Measurements from ENCODE around the gene BRSK2. TPM values are rescaled to one million over a fixed set of nuclear protein-coding genes. Genes with fewer than 3 reads are reported as not detected.

The BRSK2 gene
- total RNA-seq, 6 experiments from 2014 or later = 0.14 to 0.99 (median 0.47) TPM; not detected in 1

- no peak for DNase-seq
- TF ChIP-seq, protein P1, sequence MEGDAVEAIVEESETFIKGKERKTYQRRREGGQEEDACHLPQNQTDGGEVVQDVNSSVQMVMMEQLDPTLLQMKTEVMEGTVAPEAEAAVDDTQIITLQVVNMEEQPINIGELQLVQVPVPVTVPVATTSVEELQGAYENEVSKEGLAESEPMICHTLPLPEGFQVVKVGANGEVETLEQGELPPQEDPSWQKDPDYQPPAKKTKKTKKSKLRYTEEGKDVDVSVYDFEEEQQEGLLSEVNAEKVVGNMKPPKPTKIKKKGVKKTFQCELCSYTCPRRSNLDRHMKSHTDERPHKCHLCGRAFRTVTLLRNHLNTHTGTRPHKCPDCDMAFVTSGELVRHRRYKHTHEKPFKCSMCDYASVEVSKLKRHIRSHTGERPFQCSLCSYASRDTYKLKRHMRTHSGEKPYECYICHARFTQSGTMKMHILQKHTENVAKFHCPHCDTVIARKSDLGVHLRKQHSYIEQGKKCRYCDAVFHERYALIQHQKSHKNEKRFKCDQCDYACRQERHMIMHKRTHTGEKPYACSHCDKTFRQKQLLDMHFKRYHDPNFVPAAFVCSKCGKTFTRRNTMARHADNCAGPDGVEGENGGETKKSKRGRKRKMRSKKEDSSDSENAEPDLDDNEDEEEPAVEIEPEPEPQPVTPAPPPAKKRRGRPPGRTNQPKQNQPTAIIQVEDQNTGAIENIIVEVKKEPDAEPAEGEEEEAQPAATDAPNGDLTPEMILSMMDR (IDR thresholded peaks at IDR 0.05) = no peak
- H3K4me1 Mint-ChIP-seq (ENCODE audit: low read depth) = peaks cover 14% of the 10 kb centered on the region; the same call in 1 of the 2 replicates
- H3K27me3 Mint-ChIP-seq (ENCODE audit: insufficient read depth) = peaks cover 22% of the 10 kb centered on the region
- H3K36me3 Mint-ChIP-seq (ENCODE audit: low read depth) = no peaks in the 10 kb centered on the region
- H3K4me3 Mint-ChIP-seq = no peak overlapping the region
- no peaks in the 10 kb centered on the region for H3K9me3 Mint-ChIP-seq
- H3K27ac Mint-ChIP-seq = no peak overlapping the region
These were observed 13.8 kb upstream of the BRSK2 start for GRCh38 chr11:1375955-1376258.

GRCh38 chr11:1377231-1377780 is 12.4 kb upstream of the BRSK2 start:
- TF ChIP-seq, protein P1 (IDR thresholded peaks at IDR 0.05) = no peak
- Mint-ChIP-seq H3K27me3 (ENCODE audit: insufficient read depth) (peaks cover 22% of the 10 kb centered on the region), H3K36me3 (ENCODE audit: low read depth) (no peaks in the 10 kb centered on the region), H3K9me3 (no peaks in the 10 kb centered on the region), H3K4me1 (ENCODE audit: low read depth) (peaks cover 14% of the 10 kb centered on the region; the same call in 1 of the 2 replicates), H3K27ac (no peak overlapping the region), H3K4me3 (no peak overlapping the region)
- no peak for DNase-seq

DNA sequence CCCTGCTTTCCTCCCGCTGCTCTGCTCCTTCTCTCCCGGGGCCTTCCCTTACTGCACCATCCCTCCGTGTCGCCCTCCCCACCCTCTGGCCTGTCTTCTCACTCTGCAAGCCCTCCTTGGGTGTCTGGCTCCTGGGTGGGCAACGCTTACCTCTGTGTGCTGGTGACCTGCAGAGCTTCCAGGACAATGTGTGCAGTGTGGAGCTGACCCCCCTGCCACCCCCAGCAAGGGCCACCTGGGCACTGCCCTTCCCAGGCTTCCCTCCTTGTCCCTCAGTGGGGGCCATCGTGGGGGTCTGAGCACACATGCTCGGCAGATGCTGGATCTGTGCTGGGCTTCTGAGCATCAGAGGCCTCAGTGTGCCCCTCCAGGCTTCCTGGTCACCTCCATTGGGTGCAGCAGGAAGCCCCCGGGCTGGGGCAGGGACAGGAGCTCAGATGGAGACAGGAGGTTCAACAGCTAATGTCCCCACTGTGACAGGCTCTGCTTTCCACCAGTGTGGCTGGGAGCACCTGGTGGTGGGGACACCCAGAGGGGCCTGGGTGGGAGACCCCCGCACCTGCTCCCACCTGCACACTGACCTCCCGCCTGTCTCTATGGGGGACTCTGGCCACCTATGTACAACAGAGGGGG is 7.8 kb upstream of the BRSK2 start:
- no peak overlapping the region for H3K4me3 Mint-ChIP-seq
- H3K9me3 Mint-ChIP-seq = no peaks in the 10 kb centered on the region
- peaks cover 14% of the 10 kb centered on the region for H3K27me3 Mint-ChIP-seq (ENCODE audit: insufficient read depth)
- no peak for DNase-seq
- TF ChIP-seq, protein P1 (IDR thresholded peaks at IDR 0.05) = no peak
- H3K36me3 Mint-ChIP-seq (ENCODE audit: low read depth) = no peaks in the 10 kb centered on the region
- no peaks in the 10 kb centered on the region for H3K4me1 Mint-ChIP-seq (ENCODE audit: low read depth)
- H3K27ac Mint-ChIP-seq = no peak overlapping the region

- Mint-ChIP-seq H3K4me3 (no peak overlapping the region; the same call in 1 of the 2 replicates), H3K27me3 (ENCODE audit: insufficient read depth) (peaks cover 10% of the 10 kb centered on the region), H3K4me1 (ENCODE audit: low read depth) (no peaks in the 10 kb centered on the region), H3K27ac (no peak overlapping the region), H3K36me3 (ENCODE audit: low read depth) (no peaks in the 10 kb centered on the region), H3K9me3 (no peaks in the 10 kb centered on the region)
- TF ChIP-seq, protein P1 (IDR thresholded peaks at IDR 0.05) = no peak
- no peak for DNase-seq
These were observed 7.3 kb upstream of the BRSK2 start for GRCh38 chr11:1382429-1382828.

DNA sequence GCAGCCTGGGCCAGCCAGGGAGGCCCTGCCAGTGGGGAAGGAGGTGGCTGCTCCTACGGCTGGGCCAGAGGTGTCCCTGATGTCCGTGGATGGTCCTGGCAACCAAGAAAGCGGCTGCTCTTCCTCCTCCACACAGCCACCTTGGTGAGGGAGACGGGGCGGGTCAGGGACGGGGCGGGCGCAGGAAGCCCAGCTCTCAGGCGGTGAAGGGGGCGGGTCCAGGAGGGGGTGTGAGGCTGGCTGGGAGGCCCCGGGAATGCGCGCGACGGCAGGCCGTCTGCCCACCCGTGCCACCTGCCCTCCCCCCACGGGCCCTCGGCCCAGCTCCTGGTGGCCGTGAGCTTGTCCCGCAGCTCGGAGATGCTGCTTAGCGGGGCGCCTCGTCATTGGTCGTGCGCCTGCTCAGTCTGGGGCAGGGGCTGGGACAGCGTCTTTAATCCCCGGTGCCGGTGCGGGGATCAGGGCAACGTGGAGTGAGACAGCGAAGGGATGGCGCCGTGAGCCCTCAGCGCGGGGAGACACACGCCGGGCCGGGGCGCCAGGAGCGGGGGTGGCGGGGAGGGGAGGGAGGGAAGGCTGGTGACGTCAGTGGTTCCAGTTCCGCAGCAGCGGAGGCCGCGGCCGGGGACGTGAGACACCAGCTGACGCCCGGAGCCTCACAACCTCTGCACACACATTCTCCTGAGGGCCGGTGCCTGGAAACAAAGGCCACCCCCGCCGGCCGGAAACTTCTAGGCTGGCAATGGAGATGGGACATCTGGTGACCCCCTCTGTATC is 6.7 kb upstream of the BRSK2 start:
- H3K9me3 Mint-ChIP-seq = no peaks in the 10 kb centered on the region
- peak; percentile 49 for DNase-seq

More for the DNA sequence above, 6.7 kb upstream of the BRSK2 start:
- H3K4me3 Mint-ChIP-seq = peak overlapping the region; percentile 79
- H3K4me1 Mint-ChIP-seq (ENCODE audit: low read depth) = no peaks in the 10 kb centered on the region
- H3K27me3 Mint-ChIP-seq (ENCODE audit: insufficient read depth) = peaks cover 11% of the 10 kb centered on the region
- H3K36me3 Mint-ChIP-seq (ENCODE audit: low read depth) = no peaks in the 10 kb centered on the region
- TF ChIP-seq, protein P1 (IDR thresholded peaks at IDR 0.05) = 0 out of 2 replicates have a peak, but pooled peaks have one; percentile 14
- peak overlapping the region; percentile 61 for H3K27ac Mint-ChIP-seq
